Pulmonary artery endothelial cell (primary cell): ENCODE results near the gene SYNGR1. TPM values are rescaled to one million over a fixed set of nuclear protein-coding genes. Genes with fewer than 3 reads are reported as not detected.

ENCODE experiments used
- DNase-seq: peaks from one replicate; pipeline ENCODE4 v3.0.0-alpha.2; 2011; ENCODE audit warnings: low read depth, low spot score
- total RNA-seq: library from RNA; depleted of rRNA; stranded (reverse); fragments of >200 nt; gene quantifications from 2 replicates; pipeline ENCODE4 v1.2.3, GENCODE V29; 2014

The SYNGR1 gene
- total RNA-seq, 1 donor from 2014 or later = 3.9 TPM

DNA sequence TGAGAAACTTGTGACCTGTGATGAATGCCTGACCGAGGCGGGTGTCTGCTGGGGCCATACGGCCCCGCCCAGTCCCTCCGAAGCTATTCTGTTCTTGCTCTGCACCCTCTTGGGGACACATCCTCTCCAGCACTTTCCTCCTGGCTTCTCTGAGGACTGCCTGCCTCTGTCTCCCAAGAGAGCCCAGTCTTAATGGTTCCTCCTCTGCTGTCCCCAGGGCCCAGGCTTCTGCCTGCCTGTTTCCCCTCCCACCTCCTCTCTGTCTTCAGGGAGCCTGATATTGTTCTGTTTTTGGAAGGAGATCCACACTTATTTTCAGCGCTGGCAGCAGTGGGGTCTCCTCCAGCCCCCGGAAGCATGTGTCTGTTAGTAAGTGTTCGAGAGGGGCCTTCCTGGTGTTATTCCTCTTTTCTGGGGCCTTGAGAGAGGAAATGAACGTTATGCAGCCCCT is 18.7 kb downstream of the SYNGR1 start:
- no peak for DNase-seq

DNA sequence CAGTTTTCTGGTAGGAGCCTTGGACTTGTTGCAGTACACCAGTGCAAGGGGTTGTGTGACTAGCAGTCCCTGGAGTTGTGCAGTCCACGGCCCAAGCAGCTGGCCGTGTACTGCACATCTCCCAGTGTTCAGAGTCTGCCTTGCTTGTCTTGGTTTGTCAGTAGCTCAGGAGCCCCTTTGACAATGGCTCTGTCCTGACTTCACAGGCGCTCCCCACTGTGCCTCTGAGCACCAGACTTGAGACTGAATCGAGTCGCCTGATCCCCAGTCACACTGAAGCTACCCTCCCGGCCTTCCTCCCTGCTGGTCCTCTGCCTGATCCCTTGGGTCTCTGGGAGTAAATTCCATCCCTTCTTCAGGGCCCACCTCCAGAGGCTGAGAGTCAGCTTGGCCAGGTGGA is 19.4 kb downstream of the SYNGR1 start:
- no peak for DNase-seq

GRCh38 chr22:39369586-39369985 is 19.8 kb downstream of the SYNGR1 start:
- no peak for DNase-seq

- DNase-seq = no peak
Measured at GRCh38 chr22:39371732-39372131, 21.9 kb downstream of the SYNGR1 start.

- DNase-seq = no peak
Measured at GRCh38 chr22:39374191-39374590, 24.4 kb downstream of the SYNGR1 start.

DNA sequence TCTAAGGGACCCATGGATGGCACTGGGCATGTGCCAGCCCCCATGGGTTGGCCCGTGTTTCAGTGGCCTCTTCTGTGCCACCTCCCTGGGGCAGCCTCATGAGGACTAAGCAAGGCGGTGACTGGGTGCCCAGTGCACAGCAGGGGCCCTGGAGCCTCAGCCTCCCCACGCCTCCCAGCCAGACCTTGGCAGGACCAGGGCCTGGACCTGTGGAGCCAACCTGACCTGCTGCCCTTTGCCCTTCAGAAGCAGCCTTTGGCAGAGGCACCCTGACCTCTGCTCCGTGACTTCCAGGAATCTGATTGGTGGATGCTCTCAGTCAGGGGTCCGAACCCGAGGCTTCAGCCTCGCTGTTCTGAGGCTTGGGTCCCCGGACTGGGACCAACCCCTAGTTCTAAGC is 25.0 kb downstream of the SYNGR1 start:
- no peak for DNase-seq

GRCh38 chr22:39375646-39376045 is 25.9 kb downstream of the SYNGR1 start:
- DNase-seq = no peak

DNA sequence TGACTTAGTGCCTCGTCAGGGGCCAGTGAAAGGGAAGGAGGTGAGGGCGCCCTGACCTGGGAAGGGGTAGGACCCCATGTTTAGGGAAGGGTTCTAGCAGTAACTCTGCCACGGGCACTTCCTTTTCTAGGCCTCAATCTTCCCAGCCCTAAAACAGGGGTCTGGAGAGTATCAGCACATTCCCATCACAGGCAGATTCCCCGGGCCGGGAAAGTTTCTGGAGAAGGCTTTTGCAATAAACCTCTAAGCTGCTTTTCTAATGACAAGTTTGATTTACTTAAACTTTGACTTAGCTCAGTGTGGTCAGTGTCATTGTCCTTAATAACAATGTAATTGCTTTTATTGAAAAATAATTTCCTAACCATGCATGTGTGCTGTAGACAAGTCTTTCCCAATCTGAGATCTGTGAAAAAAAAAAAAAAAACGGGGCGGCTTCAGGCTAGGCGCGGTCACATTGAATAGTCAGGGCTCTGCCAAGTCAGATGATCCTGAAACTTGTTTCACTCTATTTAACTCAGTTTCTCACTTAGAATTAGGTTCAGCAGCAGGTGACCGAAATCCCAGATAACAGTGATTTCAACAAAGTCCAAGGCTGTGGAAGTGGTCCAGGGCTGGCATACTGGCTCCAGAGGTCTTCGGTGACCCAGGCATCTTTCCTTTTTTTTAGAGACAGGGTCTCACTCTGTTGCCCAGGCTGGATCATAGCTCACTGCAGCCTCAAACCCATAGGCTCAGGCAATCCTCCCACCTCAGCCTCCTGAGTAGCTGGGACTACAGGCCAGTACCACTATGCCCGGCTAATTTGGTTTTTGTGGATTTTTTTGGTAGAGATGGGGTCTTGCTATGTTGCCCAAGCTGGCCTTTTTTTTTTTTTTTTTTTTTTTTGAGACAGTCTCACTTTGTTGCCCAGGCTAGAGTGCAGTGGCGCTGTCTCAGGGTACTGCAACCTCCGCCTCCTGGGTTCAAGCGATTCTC is 30.3 kb downstream of the SYNGR1 start:
- no peak for DNase-seq

DNA sequence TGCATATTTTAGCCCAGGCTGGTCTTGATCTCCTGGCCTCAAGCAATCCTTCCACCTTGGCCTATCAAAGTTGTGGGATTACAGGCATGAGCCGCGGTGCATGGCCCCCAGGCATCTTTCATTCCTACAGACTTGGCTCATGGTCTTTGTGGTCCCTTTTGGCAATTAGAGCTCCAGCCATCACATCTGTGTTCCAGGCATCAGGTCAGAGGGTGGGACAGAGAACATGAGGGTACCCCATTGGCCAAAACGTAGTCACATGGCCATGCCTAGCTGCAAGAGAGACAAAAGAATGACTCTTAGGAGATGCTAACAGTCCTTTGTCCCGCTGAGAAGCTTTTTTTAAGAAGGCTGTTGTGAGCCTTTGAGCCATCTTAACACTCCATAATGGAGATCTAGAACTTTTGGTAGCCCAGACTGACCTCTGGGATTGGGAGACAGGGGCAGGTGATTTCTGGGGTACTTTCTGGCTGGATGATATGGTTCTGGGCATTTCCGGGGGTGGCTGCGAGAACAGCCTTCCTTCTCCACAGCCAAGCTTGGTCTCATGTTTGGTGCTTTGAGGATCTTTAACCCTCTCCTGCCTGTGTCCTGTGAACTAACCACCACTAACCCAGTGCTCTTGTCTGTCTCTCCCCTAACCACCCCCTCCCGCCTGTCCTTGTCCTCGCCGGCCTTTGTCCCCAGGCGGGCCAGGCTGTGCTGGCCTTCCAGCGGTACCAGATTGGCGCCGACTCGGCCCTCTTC is 31.4 kb downstream of the SYNGR1 start:
- DNase-seq = no peak

DNA sequence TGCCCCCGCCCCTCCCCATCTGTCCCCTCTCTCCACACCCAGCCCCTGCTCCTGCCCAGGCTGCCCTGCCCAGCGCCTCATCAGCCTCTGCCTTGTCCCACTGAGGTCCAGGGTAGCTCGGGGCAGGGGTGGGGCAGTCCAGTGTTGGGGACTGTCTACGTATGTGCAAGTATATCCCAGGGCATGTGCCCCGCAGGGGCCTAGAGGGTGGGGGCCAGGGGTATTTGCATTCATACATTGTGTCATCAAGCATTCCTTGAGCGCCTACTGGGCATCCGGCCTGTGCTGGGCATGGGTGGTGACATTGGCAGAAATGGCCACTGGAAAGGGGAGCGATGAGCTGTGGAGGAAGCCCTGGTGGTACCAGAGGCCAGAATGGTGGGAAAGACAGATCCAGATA is 32.1 kb downstream of the SYNGR1 start:
- no peak for DNase-seq

DNA sequence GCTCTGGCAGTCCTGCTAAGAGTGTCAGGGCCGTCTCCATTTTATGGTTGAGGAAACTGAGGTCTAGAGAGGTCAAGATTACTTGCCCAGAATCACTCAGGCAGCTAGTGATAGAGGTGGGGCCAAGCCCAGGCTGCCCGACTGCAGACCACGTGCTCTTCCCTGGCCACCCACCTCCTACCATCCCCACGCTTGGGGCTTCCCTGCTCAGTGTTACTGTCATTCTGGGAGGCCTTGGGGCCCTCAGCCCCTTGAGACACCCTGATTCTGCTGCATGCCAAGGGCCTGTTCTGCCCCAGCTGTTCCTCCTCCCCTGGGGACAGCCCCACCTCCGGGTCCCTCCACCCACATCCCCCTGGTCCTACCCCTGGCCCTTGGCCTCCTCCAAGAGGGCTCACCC is 32.6 kb downstream of the SYNGR1 start:
- no peak for DNase-seq

DNA sequence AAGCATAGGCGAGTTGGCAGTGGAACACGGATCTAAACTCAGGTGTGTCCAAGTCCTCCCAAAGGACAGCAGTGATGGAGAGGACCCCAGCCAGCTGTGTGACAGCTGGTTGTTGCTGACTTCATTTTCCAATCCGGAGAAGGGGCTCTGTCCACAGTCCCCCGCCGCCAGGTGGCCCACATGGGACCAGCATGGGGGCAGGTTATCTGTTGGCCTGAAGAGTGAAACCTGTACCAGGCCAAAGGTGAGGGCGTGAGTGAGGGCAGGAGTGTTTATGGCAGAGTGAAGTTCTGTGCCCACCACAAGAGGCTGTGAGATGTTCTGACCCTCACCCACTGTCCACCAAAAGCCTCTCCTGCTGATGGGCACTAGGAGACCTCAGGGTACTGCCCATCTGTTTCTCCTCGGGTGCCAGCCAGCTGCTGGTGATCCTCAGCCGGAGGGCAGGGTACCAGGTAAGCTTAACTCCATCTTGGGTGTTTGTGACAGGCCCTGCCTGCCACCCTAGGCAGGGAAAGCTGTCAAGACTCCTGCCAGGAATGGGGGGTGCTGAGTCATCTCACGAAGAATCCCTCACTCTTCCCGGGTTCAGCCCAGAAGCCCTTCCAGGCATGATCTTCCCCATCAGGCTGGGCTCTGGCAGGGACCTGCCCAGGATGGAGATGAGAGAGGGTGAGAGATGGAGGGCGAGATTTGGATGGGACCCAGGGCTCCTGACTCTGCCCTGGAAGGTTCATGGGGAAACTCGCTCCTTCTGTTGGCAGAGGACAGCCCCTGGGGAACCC is 34.2 kb downstream of the SYNGR1 start:
- DNase-seq = no peak

- no peak for DNase-seq
Measured at GRCh38 chr22:39384750-39385480, 35.1 kb downstream of the SYNGR1 start.

DNA sequence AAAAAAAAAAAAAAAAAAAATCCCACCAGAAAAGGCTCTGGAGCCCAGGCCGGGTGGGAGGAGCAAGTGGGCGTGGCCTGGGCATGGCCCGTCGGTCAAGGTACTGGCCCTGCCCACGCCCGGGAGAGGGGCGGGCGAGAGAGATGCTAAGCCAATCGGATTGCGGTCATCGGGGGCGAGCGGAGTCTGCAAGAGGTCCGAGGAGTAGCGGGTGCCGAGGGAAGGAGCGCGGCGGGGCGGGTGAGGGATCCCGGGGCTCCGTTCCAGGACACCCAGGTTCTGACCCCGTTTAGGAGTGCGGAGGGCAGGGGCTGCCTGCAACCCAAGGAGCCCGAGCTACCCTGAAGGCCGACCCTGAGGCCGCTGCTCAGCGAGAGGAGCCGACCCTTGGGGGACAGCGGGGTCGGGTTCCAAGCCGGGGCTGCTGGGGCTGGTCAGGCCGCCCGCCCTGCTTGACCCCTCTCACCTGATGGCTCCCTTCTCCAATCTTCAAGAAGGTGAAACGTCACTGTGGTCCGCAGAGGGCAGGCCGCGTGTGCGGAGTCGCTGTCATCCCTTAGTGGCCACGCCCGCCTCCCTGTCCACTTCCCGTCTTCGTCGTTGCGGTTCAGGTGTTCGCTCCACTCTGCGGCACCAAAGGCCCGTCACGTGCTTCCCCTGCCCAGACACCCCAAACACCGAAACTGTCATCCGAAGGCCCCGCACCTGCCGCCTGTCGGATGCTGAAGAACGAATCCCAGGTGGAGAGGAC is 38.6 kb downstream of the SYNGR1 start:
- peak; percentile 22 for DNase-seq

- no peak for DNase-seq
Measured at GRCh38 chr22:39389420-39389819, 39.6 kb downstream of the SYNGR1 start.

DNA sequence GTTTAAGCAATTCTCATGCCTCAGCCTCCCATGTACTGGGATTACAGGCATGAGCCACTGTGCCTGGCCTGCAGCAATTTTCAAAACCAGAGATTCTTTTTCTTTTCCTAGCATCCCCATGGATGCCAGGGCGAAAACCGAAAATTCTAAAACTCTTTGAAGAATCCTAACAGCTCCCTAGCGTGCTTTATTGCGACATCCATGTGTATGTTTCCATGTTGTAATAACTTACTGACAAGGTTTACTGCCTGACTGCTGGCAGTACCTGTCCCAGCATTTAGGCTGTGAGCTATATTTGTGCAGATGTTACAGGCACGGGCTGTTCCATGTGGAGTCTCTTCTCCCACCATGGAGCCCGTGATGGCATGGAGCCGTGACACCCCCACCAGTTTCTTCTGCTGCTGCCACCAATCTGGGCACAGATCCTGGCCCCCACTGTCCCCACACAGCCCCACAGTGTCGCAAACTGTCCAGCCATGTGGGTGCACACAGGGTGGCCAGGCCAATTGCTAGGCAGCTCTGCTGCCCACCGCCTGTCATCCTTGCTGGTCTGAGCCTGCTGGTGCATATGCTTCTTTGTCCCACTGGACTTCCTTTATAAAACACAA is 42.7 kb downstream of the SYNGR1 start:
- no peak for DNase-seq

DNA sequence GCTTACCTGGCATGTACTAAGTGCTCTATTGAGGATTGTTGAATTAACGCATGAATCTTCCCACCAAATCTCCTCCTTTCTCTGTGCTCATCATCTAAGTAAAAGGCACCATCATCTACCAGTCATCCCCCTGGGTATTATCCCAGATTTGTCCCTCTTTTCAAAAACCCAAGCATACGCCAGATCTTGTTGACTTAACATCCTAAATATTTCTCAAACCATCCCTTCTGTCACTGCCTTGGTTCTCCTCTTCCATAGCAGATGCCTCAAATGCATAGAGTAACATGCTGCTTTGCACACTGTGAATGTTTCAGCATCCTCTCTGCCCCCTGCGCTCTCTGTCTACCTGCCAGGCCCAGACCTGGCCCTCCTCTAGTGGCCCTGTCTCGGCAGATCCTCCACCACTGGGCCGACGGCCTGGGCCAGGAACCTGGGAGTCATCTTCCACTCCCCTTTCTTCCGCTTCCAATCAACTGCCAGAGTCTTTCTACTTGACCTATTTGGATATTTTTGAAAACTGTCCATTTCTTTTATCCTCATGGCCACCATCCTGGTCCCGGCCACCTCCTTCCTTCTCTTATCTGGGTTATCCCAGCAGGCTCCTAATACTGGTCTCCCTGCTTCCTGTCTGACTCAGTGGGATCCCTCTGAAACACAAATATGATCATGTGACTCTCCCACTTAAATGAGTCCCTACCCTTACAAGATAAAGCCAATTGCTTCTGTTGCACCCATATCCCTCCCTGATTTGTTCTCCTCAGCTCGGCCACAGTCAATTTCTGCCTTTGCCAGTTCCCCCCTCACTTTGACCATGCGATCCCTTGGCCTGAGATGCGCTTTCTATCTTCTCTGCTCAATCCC is 46.4 kb downstream of the SYNGR1 start:
- DNase-seq = no peak

DNA sequence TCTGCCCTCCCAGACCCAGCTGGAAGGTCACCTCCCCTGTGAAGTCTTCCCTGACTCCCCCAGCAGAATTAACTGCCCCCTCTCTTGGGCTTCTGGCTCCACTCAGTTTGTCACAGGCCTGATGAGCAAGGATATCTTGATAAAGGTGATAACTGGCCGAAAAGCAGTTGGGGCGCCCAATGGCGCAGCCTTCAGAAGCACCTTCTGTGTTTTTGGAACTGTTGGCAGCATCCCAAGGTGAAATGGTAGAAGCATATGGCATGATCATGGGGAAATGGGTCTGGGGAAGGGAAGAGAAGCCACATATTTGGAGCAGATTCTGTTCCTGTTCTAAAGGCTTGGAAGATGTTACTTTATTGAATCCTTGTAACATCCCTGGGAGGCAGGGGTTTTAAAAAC is 47.0 kb downstream of the SYNGR1 start:
- no peak for DNase-seq

DNA sequence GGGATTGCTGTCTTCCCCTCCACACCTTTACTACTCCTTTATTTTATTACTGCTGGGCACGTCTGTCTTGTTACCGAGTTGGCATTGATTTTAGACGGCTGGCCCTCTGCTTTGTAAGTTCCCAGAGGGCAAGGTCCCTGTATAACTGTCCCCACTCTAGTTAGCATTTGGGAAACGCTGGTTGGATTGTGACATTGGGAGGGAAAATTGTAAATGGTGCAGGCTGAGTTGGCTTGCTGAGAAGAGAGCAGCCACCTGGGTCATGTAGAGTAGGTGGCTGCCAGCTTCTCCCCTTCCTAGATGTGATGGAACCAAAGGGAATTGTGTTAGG is 51.5 kb downstream of the SYNGR1 start:
- no peak for DNase-seq
